Measurements from ENCODE around the gene OTULINL. TPM values are rescaled to one million over a fixed set of nuclear protein-coding genes. Genes with fewer than 3 reads are reported as not detected.

Gene OTULINL
- total RNA-seq: 12.1 TPM

GRCh38 chr5:14581106-14581890 lies at the start of gene OTULINL:
Gene OTULINL, plus strand, starts transcription at chr5:14581792. Its CDS starts 103 bp downstream, at chr5:14581895.

Other genes with a start within 250 kb of the OTULINL start
- 26.6 TPM for gene OTULIN, start 82.9 kb downstream of the OTULINL start, total RNA-seq